Upper lobe of left lung (tissue), 6 donors: ENCODE data around the gene ARHGAP23. TPM values are rescaled to one million over a fixed set of nuclear protein-coding genes. Genes with fewer than 3 reads are reported as not detected.
A peak's percentile ranks its signal among the peaks of the same experiment; 100 is the strongest.
"Not testable (repeated sequence)": the region's sequence is repeated elsewhere in the genome, so short reads cannot be mapped to it uniquely, and the experiment has no call there.

Experiments
- ATAC-seq, 2 donors: fragments of 200-7000 bp; cut with Tn5 transposase; one replicate each; pipeline ENCODE4 v1.9.1; 2022; ENCODE audit warnings: mild to moderate bottlenecking in 2 of 2, moderate library complexity in 2 of 2; ENCODE audit not compliant: low FRiP score in 2 of 2
- DNase-seq, 2 donors: peaks; one replicate each; pipeline ENCODE4 v3.0.0-alpha.2; 2019 to 2020
- H3K27ac ChIP-seq, 4 donors: fragments of 200-600 bp; sonication (generic); one replicate each; pipeline ENCODE4 v1.5.1; 2016 to 2019
- H3K27me3 ChIP-seq, 4 donors: fragments of 200-600 bp; sonication (generic); one replicate each; pipeline ENCODE4 v1.5.1; 2017 to 2019
- H3K36me3 ChIP-seq, 4 donors: fragments of 200-600 bp; sonication (generic); one replicate each; pipeline ENCODE4 v1.5.1; 2016 to 2019
- H3K4me1 ChIP-seq, 4 donors: fragments of 200-600 bp; sonication (generic); one replicate each; pipeline ENCODE4 v1.5.1; 2018 to 2019
- H3K4me3 ChIP-seq, 4 donors: fragments of 200-600 bp; sonication (generic); one replicate each; pipeline ENCODE4 v1.5.1; 2017 to 2019; ENCODE audit warnings: mild to moderate bottlenecking in 2 of 4, moderate library complexity in 1 of 4
- H3K9me3 ChIP-seq, 4 donors: fragments of 200-600 bp; sonication (generic); one replicate each; pipeline ENCODE4 v1.5.1; 2018 to 2019
- EP300 ChIP-seq, 4 donors: sonication (generic); formaldehyde crosslinking; IDR thresholded peaks; one replicate each; pipeline ENCODE4 v1.5.1; 2017; ENCODE audit warnings: antibody characterized with exemption in 4 of 4, control low read depth in 2 of 4
- POLR2A ChIP-seq, 4 donors: fragments of 450-650 bp; IDR thresholded peaks; one replicate each; pipeline ENCODE4 v1.5.1; 2016 to 2017; ENCODE audit warnings: antibody characterized with exemption in 4 of 4, mild to moderate bottlenecking in 2 of 4
- POLR2AphosphoS5 ChIP-seq, 2 donors: sonication (generic); formaldehyde crosslinking; IDR thresholded peaks; one replicate each; pipeline ENCODE4 v1.5.1; 2017; ENCODE audit warnings: antibody characterized with exemption in 2 of 2
- WGBS, 2 donors: methylation state at CpG; one replicate each; pipeline ENCODE4 v1.1.5; 2017 to 2018; 5-methylcytosine and 5-hydroxymethylcytosine counted together
- total RNA-seq, 6 donors: library from RNA; depleted of rRNA in 4 of 6; stranded (reverse); fragments of >200 nt in 4 of 6; gene quantifications; one replicate each; pipeline versions ENCODE4 v1.1.0 to v1.2.1, GENCODE V29; 2016 to 2021
- TF ChIP-seq, protein P1 (sequence below), 6 experiments: fragments of 450-650 bp in 4 of 6; fragments of 200-600 bp in 2 of 6; sonication (generic) in 2 of 6; IDR thresholded peaks; one replicate each; pipeline ENCODE4 v1.5.1; 2016 to 2019; ENCODE audit warnings: antibody characterized with exemption in 6 of 6
- donor health status: DM: no; HTN: no; CAD: no; lungs with moderate emphysema.
- donor health status: DM: no; HTN: yes; CAD: no; lungs with severe emphysema.

Gene ARHGAP23
- total RNA-seq, 6 donors from 2014 or later: 30.4 to 104 (median 70.1) TPM

DNA sequence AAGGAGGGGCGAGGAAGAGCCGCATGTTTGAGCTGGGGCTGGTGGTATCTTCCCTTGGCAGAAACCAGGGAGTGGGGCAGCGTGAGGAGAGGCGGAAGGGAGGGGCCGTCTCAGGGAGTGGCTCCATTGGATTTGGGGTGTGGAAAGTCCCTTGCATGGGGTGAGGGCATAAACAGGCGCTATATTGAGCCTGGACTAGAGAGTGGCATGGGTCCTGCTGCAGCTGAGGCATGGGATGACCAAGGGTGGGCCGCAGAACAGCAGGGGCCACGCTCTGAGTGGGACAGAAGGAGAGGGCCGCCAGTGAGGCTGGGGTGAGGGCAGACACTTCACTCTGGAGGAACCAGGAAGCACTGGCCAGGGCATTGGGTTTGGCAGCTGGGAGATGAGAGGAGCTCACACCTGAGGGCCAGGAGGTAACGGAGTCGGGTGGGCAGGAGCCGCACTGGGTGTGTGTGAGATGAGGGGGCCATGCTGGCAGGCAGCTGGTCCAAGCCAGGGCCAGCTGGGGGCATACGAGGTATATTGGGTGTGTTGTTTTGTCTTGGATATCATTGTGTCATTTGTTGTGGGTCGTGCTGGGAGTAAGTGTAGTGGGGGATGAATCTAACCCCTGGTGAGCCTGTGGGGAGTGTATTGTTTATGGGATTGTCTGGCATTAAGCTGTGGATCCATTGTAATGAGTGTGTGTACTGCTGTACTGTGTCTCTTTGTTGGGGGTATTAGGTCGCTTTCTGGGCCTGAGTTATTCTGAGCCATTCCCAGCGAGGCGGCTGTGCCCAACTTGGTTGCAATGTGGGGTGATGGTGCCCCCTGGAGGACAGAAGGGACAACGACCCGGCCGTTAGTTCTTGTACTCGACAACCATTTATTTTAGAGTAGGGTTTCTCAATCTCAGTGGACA lies 56.2 kb downstream of the ARHGAP23 start:
- H3K27me3 ChIP-seq, H3K4me3 ChIP-seq, H3K9me3 ChIP-seq, H3K4me1 ChIP-seq: not testable (repeated sequence)
- Histone ChIP-seq H3K36me3 (peaks cover 0 to 63% (median 6%) of the 10 kb centered on the region in 4 donors), H3K27ac (peak overlapping the region in 2 of 4 donors; percentile 43 to 52)
- TF ChIP-seq, protein P1, sequence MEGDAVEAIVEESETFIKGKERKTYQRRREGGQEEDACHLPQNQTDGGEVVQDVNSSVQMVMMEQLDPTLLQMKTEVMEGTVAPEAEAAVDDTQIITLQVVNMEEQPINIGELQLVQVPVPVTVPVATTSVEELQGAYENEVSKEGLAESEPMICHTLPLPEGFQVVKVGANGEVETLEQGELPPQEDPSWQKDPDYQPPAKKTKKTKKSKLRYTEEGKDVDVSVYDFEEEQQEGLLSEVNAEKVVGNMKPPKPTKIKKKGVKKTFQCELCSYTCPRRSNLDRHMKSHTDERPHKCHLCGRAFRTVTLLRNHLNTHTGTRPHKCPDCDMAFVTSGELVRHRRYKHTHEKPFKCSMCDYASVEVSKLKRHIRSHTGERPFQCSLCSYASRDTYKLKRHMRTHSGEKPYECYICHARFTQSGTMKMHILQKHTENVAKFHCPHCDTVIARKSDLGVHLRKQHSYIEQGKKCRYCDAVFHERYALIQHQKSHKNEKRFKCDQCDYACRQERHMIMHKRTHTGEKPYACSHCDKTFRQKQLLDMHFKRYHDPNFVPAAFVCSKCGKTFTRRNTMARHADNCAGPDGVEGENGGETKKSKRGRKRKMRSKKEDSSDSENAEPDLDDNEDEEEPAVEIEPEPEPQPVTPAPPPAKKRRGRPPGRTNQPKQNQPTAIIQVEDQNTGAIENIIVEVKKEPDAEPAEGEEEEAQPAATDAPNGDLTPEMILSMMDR (IDR thresholded peaks at IDR 0.05): peak; percentile 69 to 85 (median 78)
- DNase-seq (peak in 1 of 2 donors; percentile 64), ATAC-seq (peak; percentile 86 to 95)
- whole genome bisulfite sequencing, 2 donors: 48 to 59% methylated on average over 18 to 21 of the region's 21 CpGs

- no peak for DNase-seq
Measured at GRCh38 chr17:38485146-38485468, 56.8 kb downstream of the ARHGAP23 start.

DNA sequence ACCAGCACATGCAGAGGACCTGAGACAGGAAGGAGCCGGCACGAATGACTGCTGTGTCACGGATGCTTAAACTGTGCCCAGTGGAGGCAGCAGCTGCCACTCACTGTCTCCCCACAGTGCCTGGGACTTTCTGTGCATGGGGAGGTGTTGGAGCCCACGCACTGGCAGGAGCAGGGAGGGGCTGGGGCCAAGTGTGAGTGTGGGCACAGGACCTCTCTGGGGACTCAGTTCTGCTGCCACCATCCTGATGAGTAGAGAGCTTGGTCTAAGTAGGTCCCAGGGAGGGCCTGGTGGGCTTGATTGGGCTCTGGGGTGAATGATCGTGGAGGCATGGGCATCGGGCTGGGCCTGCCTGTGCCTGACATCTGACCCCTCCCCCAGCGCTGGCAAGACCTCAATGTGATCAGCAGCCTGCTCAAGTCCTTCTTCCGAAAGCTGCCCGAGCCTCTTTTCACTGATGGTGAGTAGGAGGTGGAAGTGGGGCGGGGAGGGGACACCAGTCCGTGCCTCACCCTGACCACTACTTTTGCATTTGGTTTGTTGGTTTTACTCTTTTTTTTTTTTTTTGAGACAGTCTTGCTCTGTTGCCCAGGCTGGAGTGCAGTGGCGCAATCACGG lies 57.5 kb downstream of the ARHGAP23 start:
- H3K4me1 ChIP-seq, ATAC-seq, H3K27me3 ChIP-seq, H3K4me3 ChIP-seq, H3K9me3 ChIP-seq: not testable (repeated sequence)
- peaks cover 0 to 67% (median 14%) of the 10 kb centered on the region in 4 donors for H3K36me3 ChIP-seq
- DNase-seq: peak in 1 of 2 donors; percentile 32
- H3K27ac ChIP-seq: peak overlapping the region in 1 of 4 donors; percentile 23
- 78 to 85% methylated on average over 11 to 13 of the region's 13 CpGs for WGBS, 2 donors

More at GRCh38 chr17:38485146-38485468, 56.8 kb downstream of the ARHGAP23 start:
- Histone ChIP-seq H3K9me3 (no peaks in the 10 kb centered on the region), H3K27me3 (no peaks in the 10 kb centered on the region), H3K4me3 (no peak overlapping the region), H3K36me3 (peaks cover 0 to 63% (median 11%) of the 10 kb centered on the region in 4 donors), H3K4me1 (peaks cover 3 to 10% (median 6%) of the 10 kb centered on the region in 4 donors), H3K27ac (no peak overlapping the region)
- TF ChIP-seq POLR2A (IDR thresholded peaks at IDR 0.05) (no peak), POLR2AphosphoS5 (IDR thresholded peaks at IDR 0.05) (no peak), EP300 (IDR thresholded peaks at IDR 0.05) (no peak)
- TF ChIP-seq, protein P1 (IDR thresholded peaks at IDR 0.05): peak in 2 of 6 experiments; percentile 0 to 1
- WGBS, 2 donors: 48 to 66% methylated on average over 2 of the region's 2 CpGs
- ATAC-seq: no peak

DNA sequence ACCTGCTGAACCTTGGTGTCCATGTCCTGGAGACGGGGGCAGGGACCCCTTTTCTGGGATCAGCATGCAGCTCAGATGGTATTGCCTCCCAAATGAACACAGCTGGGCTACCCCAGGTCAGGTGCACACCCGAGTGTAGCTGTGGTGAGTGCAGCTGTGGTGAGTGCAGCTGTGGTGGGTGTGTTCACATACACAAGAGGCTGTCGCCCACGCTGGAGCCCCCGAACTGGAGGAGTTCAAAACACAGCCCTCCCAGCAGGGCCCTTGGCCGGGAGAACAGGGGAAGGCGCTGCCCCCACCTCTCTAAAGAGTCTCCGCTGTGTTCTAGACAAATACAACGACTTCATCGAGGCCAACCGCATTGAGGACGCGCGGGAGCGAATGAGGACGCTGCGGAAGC lies 61.5 kb downstream of the ARHGAP23 start:
- not testable (repeated sequence) for H3K27me3 ChIP-seq, H3K27ac ChIP-seq, H3K4me1 ChIP-seq, H3K4me3 ChIP-seq, ATAC-seq, H3K9me3 ChIP-seq, DNase-seq
- 89 to 95% methylated on average over 12 to 15 of the region's 17 CpGs for WGBS, 2 donors
- H3K36me3 ChIP-seq: peaks cover 0 to 81% (median 24%) of the 10 kb centered on the region in 4 donors

DNA sequence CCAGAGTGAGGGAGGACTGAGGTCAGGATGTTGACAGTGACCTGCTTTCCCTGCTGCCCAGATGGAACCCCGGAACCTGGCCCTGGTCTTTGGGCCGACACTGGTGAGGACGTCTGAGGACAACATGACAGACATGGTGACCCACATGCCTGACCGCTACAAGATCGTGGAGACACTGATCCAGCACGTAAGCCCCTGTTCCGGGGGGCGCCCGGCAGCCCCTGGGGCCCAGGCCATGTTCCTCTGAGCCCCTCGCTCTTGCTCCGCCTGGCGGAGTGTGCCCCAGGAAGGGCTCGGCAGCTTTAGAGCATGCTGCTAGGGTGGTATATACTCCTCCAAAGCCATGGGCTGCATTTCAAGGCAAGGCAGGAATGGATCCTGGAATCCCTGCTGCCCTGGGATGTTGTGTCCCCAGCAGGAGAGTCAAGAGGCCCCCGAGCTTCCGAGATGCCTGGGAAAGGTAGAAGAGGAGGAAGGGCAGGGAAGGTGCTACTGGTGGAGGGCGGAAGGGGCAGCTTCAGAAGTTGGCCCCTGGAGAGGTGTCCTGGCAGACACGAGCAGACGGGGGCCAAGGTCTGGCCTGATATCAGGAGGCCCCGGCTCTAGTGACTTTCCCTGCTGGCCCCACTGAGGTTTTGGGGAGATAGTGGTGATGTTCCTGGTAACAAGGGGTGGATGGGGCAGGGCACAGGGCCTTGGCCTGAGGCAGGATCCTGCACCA lies 63.2 kb downstream of the ARHGAP23 start:
- not testable (repeated sequence) for H3K4me3 ChIP-seq, H3K4me1 ChIP-seq, H3K27me3 ChIP-seq, H3K9me3 ChIP-seq, H3K27ac ChIP-seq, DNase-seq, ATAC-seq
- 89 to 93% methylated on average over 12 to 15 of the region's 19 CpGs for WGBS, 2 donors
- TF ChIP-seq, protein P1 (IDR thresholded peaks at IDR 0.05): peak in 3 of 6 experiments; percentile 26 to 39 (median 37)
- H3K36me3 ChIP-seq: peaks cover 0 to 84% (median 24%) of the 10 kb centered on the region in 4 donors
